ENCODE results near the gene CORO1C. TPM values are rescaled to one million over a fixed set of nuclear protein-coding genes. Genes with fewer than 3 reads are reported as not detected.

The CORO1C gene
- total RNA-seq, 1 donor from 2014 or later = 164 TPM

- Histone ChIP-seq H3K27me3 (ENCODE audit: control insufficient read depth, insufficient read depth, low read length) (no peaks in the 10 kb centered on the region), H3K4me3 (ENCODE audit: low read depth, low read length) (no peak overlapping the region), H3K36me3 (ENCODE audit: control insufficient read depth, insufficient read depth, low read length) (no peaks in the 10 kb centered on the region)
- DNase-seq (ENCODE audit: low read depth) = no peak
- TF ChIP-seq CTCF (IDR thresholded peaks at IDR 0.05; ENCODE audit: insufficient read depth, low read length, poor library complexity, severe bottlenecking) = no peak
Measured at GRCh38 chr12:108711489-108712164, 19.7 kb downstream of the CORO1C start.

GRCh38 chr12:108709697-108710096, 21.6 kb downstream of the CORO1C start:
- no peak for DNase-seq (ENCODE audit: low read depth)
- no peak overlapping the region for H3K4me3 ChIP-seq (ENCODE audit: low read depth, low read length)
- TF ChIP-seq CTCF (IDR thresholded peaks at IDR 0.05; ENCODE audit: insufficient read depth, low read length, poor library complexity, severe bottlenecking) = no peak
- H3K27me3 ChIP-seq (ENCODE audit: control insufficient read depth, insufficient read depth, low read length) = no peaks in the 10 kb centered on the region
- no peaks in the 10 kb centered on the region for H3K36me3 ChIP-seq (ENCODE audit: control insufficient read depth, insufficient read depth, low read length)

GRCh38 chr12:108704527-108704926, 26.8 kb downstream of the CORO1C start:
- no peaks in the 10 kb centered on the region for H3K27me3 ChIP-seq (ENCODE audit: control insufficient read depth, insufficient read depth, low read length)
- TF ChIP-seq CTCF (IDR thresholded peaks at IDR 0.05; ENCODE audit: insufficient read depth, low read length, poor library complexity, severe bottlenecking) = no peak
- no peak overlapping the region for H3K4me3 ChIP-seq (ENCODE audit: low read depth, low read length)
- H3K36me3 ChIP-seq (ENCODE audit: control insufficient read depth, insufficient read depth, low read length) = no peaks in the 10 kb centered on the region
- no peak for DNase-seq (ENCODE audit: low read depth)

GRCh38 chr12:108702595-108703320, 28.6 kb downstream of the CORO1C start:
- no peak for TF ChIP-seq CTCF (IDR thresholded peaks at IDR 0.05; ENCODE audit: insufficient read depth, low read length, poor library complexity, severe bottlenecking)
- Histone ChIP-seq H3K4me3 (ENCODE audit: low read depth, low read length) (no peak overlapping the region), H3K36me3 (ENCODE audit: control insufficient read depth, insufficient read depth, low read length) (no peaks in the 10 kb centered on the region), H3K27me3 (ENCODE audit: control insufficient read depth, insufficient read depth, low read length) (no peaks in the 10 kb centered on the region)
- no peak for DNase-seq (ENCODE audit: low read depth)

GRCh38 chr12:108701779-108702441, 29.4 kb downstream of the CORO1C start:
- no peak for TF ChIP-seq CTCF (IDR thresholded peaks at IDR 0.05; ENCODE audit: insufficient read depth, low read length, poor library complexity, severe bottlenecking)
- H3K36me3 ChIP-seq (ENCODE audit: control insufficient read depth, insufficient read depth, low read length) = no peaks in the 10 kb centered on the region
- no peaks in the 10 kb centered on the region for H3K27me3 ChIP-seq (ENCODE audit: control insufficient read depth, insufficient read depth, low read length)
- H3K4me3 ChIP-seq (ENCODE audit: low read depth, low read length) = no peak overlapping the region
- no peak for DNase-seq (ENCODE audit: low read depth)

Data from kidney epithelial cell (primary cell).